HG02763 (cell line): ENCODE measurements around the gene LCN1.
"Not testable (repeated sequence)": the region's sequence is repeated elsewhere in the genome, so short reads cannot be mapped to it uniquely, and the experiment has no call there.

Experiments
- ATAC-seq: cut with Tn5 transposase; IDR thresholded peaks from one replicate; pipeline ENCODE4 v1.9.1; 2021; ENCODE audit warnings: mild to moderate bottlenecking, moderate library complexity; ENCODE audit not compliant: unreplicated experiment

Gene LCN1

DNA sequence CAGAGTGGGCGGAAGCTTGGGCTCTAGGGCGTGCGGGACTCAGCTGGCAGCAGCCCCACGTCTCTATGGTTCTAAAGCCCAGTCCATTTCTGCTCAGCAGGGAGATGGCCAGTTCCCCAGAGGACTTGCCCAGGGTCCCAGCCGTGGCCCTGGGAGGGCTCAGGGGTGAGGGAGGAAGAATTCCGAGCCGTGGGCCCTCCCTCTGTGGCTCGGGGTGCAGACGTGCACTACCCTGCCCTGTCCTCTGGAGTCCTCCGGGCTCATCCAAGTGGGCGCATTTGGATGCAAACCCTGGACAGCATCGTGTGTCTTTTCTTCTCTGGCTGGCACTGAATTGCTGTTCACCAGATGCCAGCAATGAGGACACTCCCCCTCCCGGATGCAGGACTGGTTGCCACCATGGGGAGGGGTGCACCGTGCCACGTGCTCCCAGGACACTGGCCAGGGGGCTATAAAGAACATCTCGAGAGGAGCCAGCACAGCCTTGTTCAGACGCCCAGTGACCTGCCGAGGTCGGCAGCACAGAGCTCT lies 24.5 kb downstream of the LCN1 start, which contains the start of gene OBP2A:
OBP2A (plus strand) TSS at position 481 of the 531 bp plus-strand sequence. CDS start 55 bp downstream, outside the sequence.
- not testable (repeated sequence) for ATAC-seq

GRCh38 chr9:135546792-135547617 lies 25.8 kb downstream of the LCN1 start:
- ATAC-seq: not testable (repeated sequence)

DNA sequence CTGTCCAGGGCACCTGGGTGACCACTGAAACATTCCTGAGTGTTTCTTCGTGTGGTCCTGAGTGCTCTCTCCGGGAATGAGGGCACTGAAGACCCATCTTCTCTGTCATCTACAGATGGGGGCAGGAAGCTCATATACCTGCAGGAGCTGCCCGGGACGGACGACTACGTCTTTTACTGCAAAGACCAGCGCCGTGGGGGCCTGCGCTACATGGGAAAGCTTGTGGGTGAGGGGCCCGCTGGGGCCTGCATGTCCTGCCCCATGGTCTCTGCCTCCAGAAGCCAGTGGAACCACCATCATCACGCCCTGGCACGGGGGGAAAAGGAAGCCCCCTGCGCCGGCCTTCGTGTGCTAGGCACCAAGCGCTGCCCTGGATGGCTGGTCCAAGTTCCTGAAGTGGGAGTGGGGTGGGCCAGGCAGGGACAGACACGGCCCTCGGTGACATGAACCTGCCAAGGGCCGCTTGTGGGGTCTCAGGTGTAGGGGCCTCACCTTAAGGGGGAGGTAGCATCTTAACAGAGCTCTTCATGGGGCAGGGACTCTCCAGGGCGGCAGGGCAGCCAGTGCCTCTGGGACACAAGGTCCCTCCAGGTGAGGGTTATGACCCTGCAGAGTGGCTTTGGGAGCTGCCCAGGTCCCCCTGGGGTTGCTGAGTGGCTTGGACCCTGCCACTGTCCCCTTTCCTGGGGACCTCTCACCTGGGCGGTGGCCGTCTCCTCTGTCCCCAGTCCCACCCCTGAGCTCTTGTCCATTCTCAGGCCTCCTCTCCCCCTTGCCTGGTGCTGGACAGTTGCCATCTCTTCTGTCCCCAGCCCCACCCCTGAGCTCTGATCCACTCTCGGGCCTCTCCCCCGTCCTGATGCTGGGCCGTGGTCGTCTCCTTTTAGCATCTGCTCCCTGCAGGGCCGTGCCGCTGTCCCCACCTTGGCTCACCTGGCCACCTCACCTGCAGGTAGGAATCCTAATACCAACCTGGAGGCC lies 26.8 kb downstream of the LCN1 start:
- no peak for ATAC-seq

DNA sequence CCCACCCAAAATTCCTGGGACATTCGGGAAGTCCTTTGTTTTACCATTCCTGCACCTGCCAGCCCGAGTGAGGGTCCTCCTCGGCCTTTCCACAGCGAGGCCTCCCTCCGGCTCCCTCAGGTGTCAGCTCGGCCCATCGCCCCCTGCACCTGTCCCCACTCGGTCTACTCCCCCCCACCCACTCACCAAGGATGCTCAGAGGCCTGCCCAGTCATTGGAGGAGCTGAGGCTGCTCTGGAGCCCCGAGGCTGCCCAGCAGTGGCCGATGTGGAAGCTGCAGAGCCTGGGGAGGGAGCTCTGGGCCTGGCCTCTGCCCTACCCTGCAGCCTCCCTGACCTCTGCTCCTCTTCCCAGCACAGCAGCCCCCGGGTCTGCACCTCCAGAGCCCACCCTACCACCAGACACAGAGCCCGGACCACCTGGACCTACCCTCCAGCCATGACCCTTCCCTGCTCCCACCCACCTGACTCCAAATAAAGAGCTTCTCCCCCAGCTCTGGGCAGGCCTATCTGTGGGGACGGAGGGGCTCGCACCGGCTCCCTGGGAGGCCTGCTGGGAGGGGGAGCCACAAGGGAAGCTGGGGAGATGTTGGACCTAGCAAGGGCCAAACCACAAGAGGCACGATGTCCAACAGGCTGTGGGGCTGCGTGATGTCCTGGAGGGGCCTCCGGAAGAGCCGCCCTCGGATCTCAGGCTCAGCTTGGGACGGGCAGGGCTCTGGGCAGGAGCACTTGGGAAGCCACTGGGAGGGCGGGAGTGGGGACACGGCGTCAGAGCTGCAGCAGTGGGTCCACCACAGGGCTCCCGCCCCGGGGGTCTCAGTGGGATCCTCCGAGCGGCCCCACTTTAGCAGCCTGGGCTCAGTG lies 28.5 kb downstream of the LCN1 start:
- ATAC-seq: not testable (repeated sequence)

- ATAC-seq: no peak
Observed at GRCh38 chr9:135550344-135550918, 29.2 kb downstream of the LCN1 start.

- no peak for ATAC-seq
Observed at GRCh38 chr9:135551031-135551430, 29.8 kb downstream of the LCN1 start.

GRCh38 chr9:135551456-135551855 lies 30.2 kb downstream of the LCN1 start:
- no peak for ATAC-seq

DNA sequence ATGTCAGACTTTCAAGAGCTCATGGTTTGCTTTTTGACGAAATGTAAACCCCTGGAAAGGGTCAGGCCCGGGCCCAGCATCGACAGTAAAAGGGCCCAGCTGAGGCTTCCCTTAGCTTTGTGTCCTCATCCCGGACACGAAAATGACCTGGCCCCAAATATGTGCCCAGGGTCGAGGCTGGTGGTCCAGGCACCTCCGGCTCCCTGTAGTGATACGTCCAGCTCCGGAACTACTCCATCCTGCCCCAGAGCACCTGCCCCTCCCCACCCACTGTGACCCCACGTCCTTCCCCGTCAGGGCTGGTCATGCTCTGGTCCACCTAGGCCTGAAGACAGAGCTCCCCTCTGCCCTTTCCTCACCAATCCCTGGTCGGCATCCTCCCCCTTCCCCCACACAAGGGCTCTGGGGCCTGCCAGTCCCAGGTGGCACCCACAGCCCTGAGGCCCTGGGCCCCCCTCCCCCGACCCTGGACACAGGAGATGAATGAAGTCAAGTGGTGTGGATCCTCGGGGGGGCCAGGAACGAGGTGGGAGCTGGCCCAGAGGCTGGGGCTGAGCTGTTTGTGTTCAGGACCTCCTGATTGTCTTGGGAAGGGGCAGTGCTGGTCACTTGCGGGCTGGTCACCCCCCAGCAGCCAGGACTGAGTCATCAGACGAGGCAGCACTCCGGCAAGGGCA lies 30.9 kb downstream of the LCN1 start:
- no peak for ATAC-seq

DNA sequence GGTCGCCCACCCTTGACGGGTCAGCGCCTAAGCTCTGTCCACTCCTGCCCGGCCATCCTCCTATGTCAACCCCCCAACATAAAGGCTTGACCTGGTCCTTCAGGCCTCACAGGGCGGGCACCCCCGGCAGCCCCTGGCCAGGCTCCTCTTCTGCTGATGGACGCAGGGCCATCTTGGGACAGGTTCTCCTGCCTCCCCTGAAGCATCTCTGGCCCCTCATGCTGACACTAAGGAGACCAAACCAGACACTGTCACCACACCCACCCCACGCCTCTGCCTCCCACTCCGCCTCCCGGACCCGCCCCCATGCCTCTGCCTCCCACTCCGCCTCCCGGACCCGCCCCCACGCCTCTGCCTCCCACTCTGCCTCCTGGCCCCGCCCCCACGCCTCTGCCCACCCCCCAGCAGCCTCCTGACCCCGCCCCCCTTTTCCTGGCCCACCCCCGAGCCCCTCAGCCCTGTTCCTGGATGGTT lies 31.5 kb downstream of the LCN1 start:
- no peak for ATAC-seq

DNA sequence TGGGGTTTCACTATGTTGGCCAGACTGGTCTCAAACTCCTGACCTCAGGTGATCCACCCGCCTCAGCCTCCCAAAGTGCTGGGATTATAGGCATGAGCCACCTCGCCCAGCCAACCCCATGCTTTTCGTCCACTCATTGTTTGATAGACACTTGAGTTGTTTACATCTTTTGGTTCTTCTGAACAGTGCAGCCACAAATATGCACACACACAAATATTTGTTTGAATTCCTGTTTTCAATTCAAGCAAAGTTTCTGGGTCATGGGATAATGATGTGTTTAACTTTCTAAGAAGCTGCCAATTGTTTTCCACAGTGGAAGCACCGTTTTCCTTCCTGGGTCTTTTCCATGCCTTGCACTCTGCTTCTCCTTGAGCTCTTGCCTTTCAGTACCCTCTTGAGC lies 33.5 kb downstream of the LCN1 start:
- ATAC-seq: no peak

DNA sequence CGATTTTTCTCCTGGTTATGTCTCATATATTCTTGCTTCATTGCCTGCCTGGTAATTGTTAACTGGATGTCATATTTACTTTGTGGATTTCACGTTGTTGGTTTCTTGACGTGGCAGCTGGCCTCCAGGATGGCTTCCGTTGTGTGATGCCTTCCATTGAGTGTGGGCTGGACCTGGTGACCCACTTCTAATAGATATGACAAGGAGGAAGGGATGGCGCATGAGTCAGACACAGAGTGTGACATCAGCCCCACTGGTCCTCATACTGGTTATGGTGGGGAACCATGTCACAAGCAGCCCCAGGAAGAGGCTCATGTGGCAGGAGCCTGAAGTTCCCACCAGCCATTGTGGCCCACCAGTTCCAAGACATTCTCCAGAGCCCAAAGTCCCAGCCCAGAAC lies 34.0 kb downstream of the LCN1 start:
- no peak for ATAC-seq

DNA sequence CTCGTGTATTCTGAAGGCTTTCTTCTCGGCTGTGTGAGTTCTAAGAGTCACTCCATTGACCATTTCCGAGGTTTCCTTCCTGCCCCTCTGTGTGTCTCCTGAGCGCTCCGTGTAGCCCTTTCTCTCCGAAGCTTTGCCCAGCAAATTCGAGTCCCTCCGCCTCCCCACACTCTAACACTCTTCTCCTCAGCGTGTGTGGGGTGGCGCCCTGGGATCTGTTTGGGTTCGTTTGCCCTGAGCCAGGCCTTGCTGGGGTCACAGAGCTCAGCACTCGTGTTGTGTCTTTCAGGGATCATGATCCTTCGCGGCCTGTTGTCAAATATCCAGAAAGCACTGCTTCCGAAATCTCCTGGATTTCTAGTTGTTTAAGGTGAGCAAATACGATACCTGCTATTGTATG lies 34.7 kb downstream of the LCN1 start:
- ATAC-seq: no peak

DNA sequence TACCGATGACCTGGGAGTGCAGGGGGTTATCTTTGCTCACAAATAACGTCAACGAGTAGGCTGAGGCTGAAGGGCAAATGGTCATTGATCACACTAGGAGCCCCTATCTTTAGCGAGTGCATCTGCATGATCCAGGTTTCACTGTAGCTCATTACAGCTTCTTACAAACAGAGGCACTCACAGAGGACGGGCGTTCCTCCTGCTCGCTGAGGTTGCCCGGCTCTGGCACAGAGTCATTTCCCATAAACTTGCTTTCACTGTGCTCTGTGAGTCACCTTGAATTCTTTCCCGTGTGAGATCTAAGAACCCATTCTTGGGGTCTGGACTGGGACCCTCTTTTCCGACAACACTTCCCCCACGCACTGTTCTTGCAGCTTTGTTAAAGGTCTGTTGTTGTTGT lies 38.4 kb downstream of the LCN1 start:
- no peak for ATAC-seq

DNA sequence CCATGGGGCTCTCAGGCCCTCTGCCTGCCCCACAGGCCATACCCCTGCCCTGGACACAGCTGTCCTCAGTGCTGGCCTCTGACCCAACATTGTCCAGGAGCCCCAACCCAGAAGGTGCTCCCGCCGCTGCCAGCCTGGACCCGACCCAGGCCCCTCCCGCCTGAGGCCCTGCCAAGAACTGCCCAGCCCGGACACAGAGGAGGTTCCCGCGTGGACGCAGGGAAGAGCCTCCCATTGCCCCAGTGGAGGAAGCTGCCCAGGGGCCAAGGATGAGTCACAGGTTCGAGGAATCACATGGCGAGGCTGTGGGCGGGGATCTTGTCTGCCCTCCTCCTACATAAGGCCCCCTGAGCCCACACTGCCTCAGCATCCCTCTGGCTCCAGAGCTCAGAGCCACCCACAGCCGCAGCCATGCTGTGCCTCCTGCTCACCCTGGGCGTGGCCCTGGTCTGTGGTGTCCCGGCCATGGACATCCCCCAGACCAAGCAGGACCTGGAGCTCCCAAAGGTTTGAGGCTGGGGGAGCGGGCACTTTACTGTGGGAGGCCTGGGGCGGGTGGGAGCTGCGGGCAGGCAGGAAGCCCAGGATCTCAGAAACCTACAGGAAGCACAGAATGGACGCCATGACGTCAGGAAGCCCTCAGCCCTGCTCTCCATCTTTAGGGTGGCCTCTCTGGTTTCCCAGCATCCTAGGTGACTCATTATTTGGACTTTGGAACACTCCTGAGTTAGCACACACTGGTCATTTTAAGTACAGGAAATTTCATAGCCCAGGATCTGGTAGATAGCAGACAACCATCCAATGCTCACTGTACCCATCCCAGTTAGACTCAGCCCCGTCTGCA lies 40.4 kb downstream of the LCN1 start, which contains the start of gene PAEP:
PAEP (plus strand) TSS at position 366 of the 844 bp plus-strand sequence.
- ATAC-seq: no peak

GRCh38 chr9:135562235-135562745 lies 41.0 kb downstream of the LCN1 start:
- no peak for ATAC-seq

- no peak for ATAC-seq
Observed at GRCh38 chr9:135563039-135563476, 41.8 kb downstream of the LCN1 start.

DNA sequence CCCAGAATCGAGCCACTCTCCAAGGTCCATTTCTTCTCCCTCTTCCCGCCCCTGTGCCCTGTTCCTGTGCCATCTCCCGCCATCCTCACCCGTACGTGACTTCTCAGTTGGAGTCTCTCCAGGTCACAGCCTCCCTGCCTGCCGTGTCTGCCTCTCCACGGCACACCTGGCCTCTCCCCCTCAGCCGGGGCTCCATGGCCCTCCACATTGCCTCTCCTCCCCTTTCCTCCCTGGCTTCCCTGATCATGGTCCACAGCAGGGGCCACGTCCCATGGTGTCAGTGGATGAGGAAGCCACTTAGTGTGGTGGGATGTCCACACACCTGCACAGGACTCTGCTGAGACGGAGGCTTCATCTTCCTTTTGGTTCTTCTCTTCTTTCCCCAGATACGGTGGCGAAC lies 42.6 kb downstream of the LCN1 start:
- ATAC-seq: no peak

GRCh38 chr9:135565141-135565628 lies 43.9 kb downstream of the LCN1 start:
- ATAC-seq: no peak
